Measurements from ENCODE around the gene BAG5.

BAG5 gene

GRCh38 chr14:103543140-103543539 is 19.3 kb downstream of the BAG5 start:
- Histone ChIP-seq H3K4me1 (ENCODE audit: insufficient read depth, low read length) (peaks cover 17% of the 10 kb centered on the region; the same call in 1 of the 2 replicates), H3K9me3 (ENCODE audit: insufficient read depth, low read depth, low read length) (no peaks in the 10 kb centered on the region), H3K4me3 (ENCODE audit: low read length) (peak overlapping the region; percentile 52; the same call in 1 of the 2 replicates), H3K27me3 (ENCODE audit: insufficient read depth, low read length) (peaks cover 12% of the 10 kb centered on the region; the same call in 1 of the 2 replicates), H3K9ac (ENCODE audit: low read depth, low read length) (peak overlapping the region; percentile 86; the same call in 1 of the 2 replicates), H3K36me3 (ENCODE audit: insufficient read depth, low read depth, low read length) (no peaks in the 10 kb centered on the region), H3K27ac (ENCODE audit: low read length) (peak overlapping the region; percentile 22)

GRCh38 chr14:103542605-103543088 is 19.8 kb downstream of the BAG5 start:
- Histone ChIP-seq H3K36me3 (ENCODE audit: insufficient read depth, low read depth, low read length) (no peaks in the 10 kb centered on the region), H3K27ac (ENCODE audit: low read length) (peak overlapping the region; percentile 22), H3K4me3 (ENCODE audit: low read length) (peak overlapping the region; percentile 52; the same call in 1 of the 2 replicates), H3K27me3 (ENCODE audit: insufficient read depth, low read length) (peaks cover 13% of the 10 kb centered on the region; the same call in 1 of the 2 replicates), H3K9ac (ENCODE audit: low read depth, low read length) (peak overlapping the region; percentile 86), H3K9me3 (ENCODE audit: insufficient read depth, low read depth, low read length) (no peaks in the 10 kb centered on the region), H3K4me1 (ENCODE audit: insufficient read depth, low read length) (peaks cover 17% of the 10 kb centered on the region; the same call in 1 of the 2 replicates)

- peak overlapping the region; percentile 86 for H3K9ac ChIP-seq (ENCODE audit: low read depth, low read length)
- no peaks in the 10 kb centered on the region for H3K9me3 ChIP-seq (ENCODE audit: insufficient read depth, low read depth, low read length)
- H3K27ac ChIP-seq (ENCODE audit: low read length) = peak overlapping the region; percentile 22
- peaks cover 17% of the 10 kb centered on the region; the same call in 1 of the 2 replicates for H3K4me1 ChIP-seq (ENCODE audit: insufficient read depth, low read length)
- H3K4me3 ChIP-seq (ENCODE audit: low read length) = peak overlapping the region; percentile 52; the same call in 1 of the 2 replicates
- no peaks in the 10 kb centered on the region for H3K36me3 ChIP-seq (ENCODE audit: insufficient read depth, low read depth, low read length)
- H3K27me3 ChIP-seq (ENCODE audit: insufficient read depth, low read length) = peaks cover 13% of the 10 kb centered on the region; the same call in 1 of the 2 replicates
Measured at GRCh38 chr14:103541709-103542604, 20.5 kb downstream of the BAG5 start.

- peaks cover 17% of the 10 kb centered on the region; the same call in 1 of the 2 replicates for H3K4me1 ChIP-seq (ENCODE audit: insufficient read depth, low read length)
Measured at GRCh38 chr14:103540821-103541708, 21.4 kb downstream of the BAG5 start.

GRCh38 chr14:103539056-103539825 is 23.2 kb downstream of the BAG5 start:
- no peak overlapping the region for H3K9ac ChIP-seq (ENCODE audit: low read depth, low read length)

More at GRCh38 chr14:103540821-103541708, 21.4 kb downstream of the BAG5 start:
- Histone ChIP-seq H3K9ac (ENCODE audit: low read depth, low read length) (no peak overlapping the region), H3K36me3 (ENCODE audit: insufficient read depth, low read depth, low read length) (no peaks in the 10 kb centered on the region), H3K27me3 (ENCODE audit: insufficient read depth, low read length) (peaks cover 13% of the 10 kb centered on the region; the same call in 1 of the 2 replicates), H3K9me3 (ENCODE audit: insufficient read depth, low read depth, low read length) (no peaks in the 10 kb centered on the region), H3K4me3 (ENCODE audit: low read length) (no peak overlapping the region), H3K27ac (ENCODE audit: low read length) (no peak overlapping the region)

GRCh38 chr14:103538291-103539055 is 24.0 kb downstream of the BAG5 start:
- no peak overlapping the region for H3K27ac ChIP-seq (ENCODE audit: low read length)
- no peak overlapping the region for H3K9ac ChIP-seq (ENCODE audit: low read depth, low read length)
- peaks cover 14% of the 10 kb centered on the region; the same call in 1 of the 2 replicates for H3K4me1 ChIP-seq (ENCODE audit: insufficient read depth, low read length)
- no peaks in the 10 kb centered on the region for H3K9me3 ChIP-seq (ENCODE audit: insufficient read depth, low read depth, low read length)
- H3K4me3 ChIP-seq (ENCODE audit: low read length) = no peak overlapping the region
- peaks cover 13% of the 10 kb centered on the region; the same call in 1 of the 2 replicates for H3K27me3 ChIP-seq (ENCODE audit: insufficient read depth, low read length)
- H3K36me3 ChIP-seq (ENCODE audit: insufficient read depth, low read depth, low read length) = 0 out of 2 replicates have a peak, but pooled peaks cover 8% of the 10 kb centered on the region

More at GRCh38 chr14:103539056-103539825, 23.2 kb downstream of the BAG5 start:
- Histone ChIP-seq H3K27ac (ENCODE audit: low read length) (no peak overlapping the region), H3K4me1 (ENCODE audit: insufficient read depth, low read length) (peaks cover 17% of the 10 kb centered on the region; the same call in 1 of the 2 replicates), H3K27me3 (ENCODE audit: insufficient read depth, low read length) (peaks cover 13% of the 10 kb centered on the region; the same call in 1 of the 2 replicates), H3K36me3 (ENCODE audit: insufficient read depth, low read depth, low read length) (0 out of 2 replicates have a peak, but pooled peaks cover 8% of the 10 kb centered on the region), H3K4me3 (ENCODE audit: low read length) (no peak overlapping the region), H3K9me3 (ENCODE audit: insufficient read depth, low read depth, low read length) (no peaks in the 10 kb centered on the region)

- H3K27ac ChIP-seq (ENCODE audit: low read length) = no peak overlapping the region
- no peak overlapping the region for H3K9ac ChIP-seq (ENCODE audit: low read depth, low read length)
- no peak overlapping the region for H3K4me3 ChIP-seq (ENCODE audit: low read length)
- peaks cover 13% of the 10 kb centered on the region; the same call in 1 of the 2 replicates for H3K27me3 ChIP-seq (ENCODE audit: insufficient read depth, low read length)
- H3K36me3 ChIP-seq (ENCODE audit: insufficient read depth, low read depth, low read length) = peaks cover 11% of the 10 kb centered on the region
- H3K9me3 ChIP-seq (ENCODE audit: insufficient read depth, low read depth, low read length) = no peaks in the 10 kb centered on the region
- peaks cover 7% of the 10 kb centered on the region; the same call in 1 of the 2 replicates for H3K4me1 ChIP-seq (ENCODE audit: insufficient read depth, low read length)
Measured at GRCh38 chr14:103537175-103537990, 25.1 kb downstream of the BAG5 start.

- Histone ChIP-seq H3K9me3 (ENCODE audit: insufficient read depth, low read depth, low read length) (no peaks in the 10 kb centered on the region), H3K4me1 (ENCODE audit: insufficient read depth, low read length) (peaks cover under 1% of the 10 kb centered on the region; the same call in 1 of the 2 replicates), H3K4me3 (ENCODE audit: low read length) (no peak overlapping the region), H3K36me3 (ENCODE audit: insufficient read depth, low read depth, low read length) (peaks cover 14% of the 10 kb centered on the region), H3K27ac (ENCODE audit: low read length) (no peak overlapping the region), H3K27me3 (ENCODE audit: insufficient read depth, low read length) (peaks cover 13% of the 10 kb centered on the region; the same call in 1 of the 2 replicates), H3K9ac (ENCODE audit: low read depth, low read length) (no peak overlapping the region)
Measured at GRCh38 chr14:103536693-103537092, 25.8 kb downstream of the BAG5 start.

GRCh38 chr14:103535891-103536565 is 26.4 kb downstream of the BAG5 start:
- Histone ChIP-seq H3K9ac (ENCODE audit: low read depth, low read length) (no peak overlapping the region), H3K27ac (ENCODE audit: low read length) (no peak overlapping the region), H3K27me3 (ENCODE audit: insufficient read depth, low read length) (peaks cover 13% of the 10 kb centered on the region; the same call in 1 of the 2 replicates), H3K36me3 (ENCODE audit: insufficient read depth, low read depth, low read length) (peaks cover 14% of the 10 kb centered on the region), H3K4me1 (ENCODE audit: insufficient read depth, low read length) (no peaks in the 10 kb centered on the region), H3K4me3 (ENCODE audit: low read length) (no peak overlapping the region), H3K9me3 (ENCODE audit: insufficient read depth, low read depth, low read length) (no peaks in the 10 kb centered on the region)
